Activated naive CD8-positive, alpha-beta T cell treated with anti-CD3 and anti-CD28 coated beads, Interleukin-2, amount 50 U/mL, for 24 hours (primary cell): ENCODE measurements around the gene ATF6.

ENCODE experiments used
- ATAC-seq: fragments of 150-1000 bp; cut with Tn5 transposase; one replicate; pipeline ENCODE4 v1.10.0; 2021
- DNase-seq: peaks from one replicate; pipeline ENCODE4 v3.0.0; 2021
- H3K27ac Mint-ChIP-seq: one replicate; pipeline ENCODE4 v1.8.0; 2021; ENCODE audit warnings: mild to moderate bottlenecking, mixed read lengths
- H3K27me3 Mint-ChIP-seq: one replicate; pipeline ENCODE4 v1.8.0; 2021; ENCODE audit warnings: mixed read lengths
- H3K36me3 Mint-ChIP-seq: one replicate; pipeline ENCODE4 v1.8.0; 2021; ENCODE audit warnings: low read depth, mixed read lengths
- H3K4me1 Mint-ChIP-seq: one replicate; pipeline ENCODE4 v1.8.0; 2021; ENCODE audit warnings: mixed read lengths
- H3K4me3 Mint-ChIP-seq: one replicate; pipeline ENCODE4 v1.8.0; 2021; ENCODE audit warnings: mild to moderate bottlenecking, moderate library complexity, mixed read lengths
- H3K9me3 Mint-ChIP-seq: one replicate; pipeline ENCODE4 v1.8.0; 2021; ENCODE audit warnings: mixed read lengths

ATF6 gene

DNA sequence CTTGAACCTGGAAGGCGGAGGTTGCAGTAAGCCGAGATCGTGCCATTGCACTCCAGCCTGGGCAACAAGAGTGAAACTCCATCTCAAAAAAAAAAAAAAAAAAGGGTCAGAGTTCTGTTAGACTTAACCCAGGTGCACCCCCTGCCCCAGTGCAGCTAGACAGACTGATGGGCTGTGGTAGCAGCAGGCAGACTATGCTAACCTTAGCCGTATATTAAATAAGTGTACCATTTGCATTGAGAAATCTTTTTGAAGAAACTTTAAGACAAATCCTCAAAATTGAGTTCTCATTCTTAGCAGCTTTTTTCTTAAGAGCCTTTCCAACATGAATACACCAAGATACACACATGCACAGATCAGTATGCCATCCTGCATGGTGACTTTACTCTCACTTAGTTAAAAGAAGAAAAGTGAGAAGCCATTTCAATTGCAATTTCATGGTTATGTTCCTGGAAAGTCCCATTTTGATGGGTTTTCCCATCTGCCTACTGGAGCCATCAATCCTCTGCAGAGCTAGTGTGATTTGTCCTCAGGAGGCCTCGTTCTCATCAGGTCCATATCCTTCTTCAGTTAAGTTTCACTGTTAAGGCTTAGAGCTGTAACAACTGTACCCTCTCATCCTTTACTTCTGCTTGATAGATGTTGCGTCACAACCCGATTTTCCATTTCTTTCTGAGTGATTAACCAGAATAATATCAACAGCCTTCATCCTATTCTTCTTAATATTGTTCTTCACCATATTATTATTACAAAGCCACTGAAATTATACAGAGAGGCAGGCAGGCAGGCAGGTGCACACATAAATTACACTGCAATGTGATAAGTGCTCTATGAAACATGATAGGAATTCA, 37.5 kb upstream of the ATF6 start:
- Mint-ChIP-seq H3K4me3 (peak overlapping the region; percentile 7), H3K36me3 (no peaks in the 10 kb centered on the region), H3K27ac (peak overlapping the region; percentile 45), H3K4me1 (peaks cover 62% of the 10 kb centered on the region), H3K27me3 (peaks cover 26% of the 10 kb centered on the region), H3K9me3 (no peaks in the 10 kb centered on the region)
- ATAC-seq: no peak
- no peak for DNase-seq

DNA sequence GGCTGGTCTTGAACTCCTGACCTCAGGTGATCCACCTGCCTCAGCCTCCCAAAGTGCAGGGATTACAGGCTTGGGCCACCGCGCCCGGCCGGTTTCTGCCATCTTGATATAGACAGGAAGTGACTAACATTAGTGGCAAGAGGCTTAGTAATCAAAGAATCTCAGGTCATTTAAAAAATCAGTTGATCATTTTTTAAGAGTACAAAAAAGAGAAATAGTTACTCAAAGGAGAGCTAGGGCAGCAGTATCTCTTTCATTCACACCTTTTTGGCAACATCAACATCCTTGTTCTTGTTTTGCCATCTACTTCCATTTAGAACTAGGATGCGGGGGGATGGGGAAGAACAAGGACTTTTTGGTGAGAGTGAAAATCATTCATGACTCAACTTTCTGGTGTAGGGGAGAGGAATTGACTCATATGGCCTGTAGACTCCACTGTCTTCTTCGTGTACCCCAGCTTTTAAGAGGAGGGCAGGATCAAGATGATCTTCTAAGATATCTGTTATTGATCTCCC, 36.0 kb upstream of the ATF6 start:
- Mint-ChIP-seq H3K36me3 (no peaks in the 10 kb centered on the region), H3K27ac (peak overlapping the region; percentile 86), H3K27me3 (peaks cover 14% of the 10 kb centered on the region), H3K9me3 (no peaks in the 10 kb centered on the region), H3K4me1 (peaks cover 59% of the 10 kb centered on the region), H3K4me3 (no peak overlapping the region)
- DNase-seq (peak; percentile 39), ATAC-seq (peak; percentile 67)

GRCh38 chr1:161731241-161731640, 34.9 kb upstream of the ATF6 start:
- Mint-ChIP-seq H3K4me3 (no peak overlapping the region), H3K36me3 (no peaks in the 10 kb centered on the region), H3K9me3 (no peaks in the 10 kb centered on the region), H3K4me1 (peaks cover 57% of the 10 kb centered on the region), H3K27me3 (peaks cover 9% of the 10 kb centered on the region), H3K27ac (no peak overlapping the region)
- no peak for ATAC-seq
- no peak for DNase-seq

- H3K36me3 Mint-ChIP-seq: no peaks in the 10 kb centered on the region
- no peaks in the 10 kb centered on the region for H3K9me3 Mint-ChIP-seq
- no peak for ATAC-seq
- H3K27ac Mint-ChIP-seq: no peak overlapping the region
- peaks cover 61% of the 10 kb centered on the region for H3K4me1 Mint-ChIP-seq
- no peak overlapping the region for H3K4me3 Mint-ChIP-seq
- DNase-seq: no peak
- H3K27me3 Mint-ChIP-seq: peaks cover 9% of the 10 kb centered on the region
Measured at GRCh38 chr1:161731981-161732718, 34.0 kb upstream of the ATF6 start.

- H3K27ac Mint-ChIP-seq: no peak overlapping the region
- H3K27me3 Mint-ChIP-seq: peaks cover 9% of the 10 kb centered on the region
- H3K36me3 Mint-ChIP-seq: no peaks in the 10 kb centered on the region
- DNase-seq (no peak), ATAC-seq (no peak)
- H3K4me1 Mint-ChIP-seq: peaks cover 57% of the 10 kb centered on the region
- H3K9me3 Mint-ChIP-seq: no peaks in the 10 kb centered on the region
- H3K4me3 Mint-ChIP-seq: no peak overlapping the region
Measured at GRCh38 chr1:161733526-161733925, 32.6 kb upstream of the ATF6 start.

- DNase-seq (no peak), ATAC-seq (no peak)
- H3K27me3 Mint-ChIP-seq: peaks cover 11% of the 10 kb centered on the region
- H3K36me3 Mint-ChIP-seq: no peaks in the 10 kb centered on the region
- H3K9me3 Mint-ChIP-seq: no peaks in the 10 kb centered on the region
- peak overlapping the region; percentile 76 for H3K27ac Mint-ChIP-seq
- no peak overlapping the region for H3K4me3 Mint-ChIP-seq
- H3K4me1 Mint-ChIP-seq: peaks cover 56% of the 10 kb centered on the region
Measured at GRCh38 chr1:161735837-161736236, 30.3 kb upstream of the ATF6 start.

DNA sequence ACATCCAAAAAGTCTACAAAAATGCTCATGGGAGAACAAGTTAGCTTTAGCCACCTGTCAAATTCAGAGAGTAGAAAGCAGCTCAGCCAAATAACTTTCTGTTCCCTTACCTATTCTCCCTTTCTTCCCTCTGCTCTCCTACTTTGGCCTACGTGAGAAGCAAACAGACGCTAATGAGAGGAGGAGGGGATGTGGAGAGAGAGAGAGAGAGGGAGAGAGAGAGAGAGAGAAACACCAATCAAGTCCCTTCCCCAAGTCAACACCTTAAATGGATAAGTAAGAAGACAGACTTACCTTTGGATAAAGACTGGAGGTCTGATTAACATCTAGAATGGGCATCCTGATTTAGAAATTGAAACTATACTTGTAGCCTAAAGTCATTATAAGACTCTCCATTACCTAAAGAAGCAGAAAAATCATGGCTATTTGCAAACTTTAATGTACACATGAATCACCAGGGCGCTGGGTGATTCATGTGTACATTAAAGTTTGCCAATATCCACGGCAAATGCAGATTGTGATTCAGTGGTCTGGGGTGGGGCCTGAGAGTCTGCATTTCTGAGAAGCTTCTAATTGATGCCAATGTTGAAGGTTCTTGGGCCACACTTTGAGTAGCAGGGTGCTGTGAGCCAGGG, 29.7 kb upstream of the ATF6 start:
- Mint-ChIP-seq H3K36me3 (no peaks in the 10 kb centered on the region), H3K27me3 (peaks cover 11% of the 10 kb centered on the region), H3K27ac (peak overlapping the region; percentile 76), H3K4me1 (peaks cover 53% of the 10 kb centered on the region), H3K4me3 (no peak overlapping the region), H3K9me3 (no peaks in the 10 kb centered on the region)
- peak; percentile 36 for DNase-seq
- peak; percentile 59 for ATAC-seq

- ATAC-seq (no peak), DNase-seq (no peak)
- no peak overlapping the region for H3K4me3 Mint-ChIP-seq
- peaks cover 49% of the 10 kb centered on the region for H3K4me1 Mint-ChIP-seq
- no peaks in the 10 kb centered on the region for H3K9me3 Mint-ChIP-seq
- no peaks in the 10 kb centered on the region for H3K36me3 Mint-ChIP-seq
- H3K27me3 Mint-ChIP-seq: peaks cover 5% of the 10 kb centered on the region
- H3K27ac Mint-ChIP-seq: no peak overlapping the region
Measured at GRCh38 chr1:161737625-161738024, 28.5 kb upstream of the ATF6 start.

- DNase-seq: peak; percentile 61
- Mint-ChIP-seq H3K9me3 (no peaks in the 10 kb centered on the region), H3K4me3 (no peak overlapping the region), H3K4me1 (peaks cover 53% of the 10 kb centered on the region), H3K27me3 (peaks cover 3% of the 10 kb centered on the region), H3K27ac (peak overlapping the region; percentile 44), H3K36me3 (no peaks in the 10 kb centered on the region)
- ATAC-seq: peak; percentile 77
Measured at GRCh38 chr1:161738627-161739287, 27.4 kb upstream of the ATF6 start.

GRCh38 chr1:161739865-161740566, 26.1 kb upstream of the ATF6 start:
- no peak overlapping the region for H3K4me3 Mint-ChIP-seq
- H3K4me1 Mint-ChIP-seq: peaks cover 64% of the 10 kb centered on the region
- peaks cover 6% of the 10 kb centered on the region for H3K27me3 Mint-ChIP-seq
- no peaks in the 10 kb centered on the region for H3K9me3 Mint-ChIP-seq
- no peaks in the 10 kb centered on the region for H3K36me3 Mint-ChIP-seq
- H3K27ac Mint-ChIP-seq: peak overlapping the region; percentile 41
- DNase-seq (no peak), ATAC-seq (no peak)

- DNase-seq: no peak
- H3K4me1 Mint-ChIP-seq: peaks cover 66% of the 10 kb centered on the region
- ATAC-seq: no peak
- no peak overlapping the region for H3K27ac Mint-ChIP-seq
- H3K27me3 Mint-ChIP-seq: peaks cover 10% of the 10 kb centered on the region
- no peaks in the 10 kb centered on the region for H3K36me3 Mint-ChIP-seq
- no peak overlapping the region for H3K4me3 Mint-ChIP-seq
- no peaks in the 10 kb centered on the region for H3K9me3 Mint-ChIP-seq
Measured at GRCh38 chr1:161740921-161741320, 25.2 kb upstream of the ATF6 start.

DNA sequence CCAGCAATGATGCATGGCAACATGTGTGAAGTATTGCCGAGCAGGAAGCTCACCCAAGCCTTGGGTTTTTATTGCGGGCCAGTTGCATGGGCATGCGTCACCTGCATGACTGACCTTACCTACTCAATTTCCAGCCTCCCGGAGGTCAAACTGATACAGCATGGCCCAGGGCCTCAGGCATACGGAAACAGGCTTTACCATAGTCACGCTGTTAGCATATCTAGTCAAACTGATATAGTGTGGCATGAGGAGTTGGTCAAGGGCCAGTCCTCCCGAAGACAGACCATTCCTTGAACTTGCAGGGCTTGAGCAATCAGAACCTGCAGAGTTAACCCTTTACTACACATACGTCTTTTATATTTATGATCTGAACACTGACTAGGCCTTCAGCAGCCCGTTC, 22.9 kb upstream of the ATF6 start:
- H3K4me1 Mint-ChIP-seq: peaks cover 55% of the 10 kb centered on the region
- DNase-seq: no peak
- ATAC-seq: no peak
- H3K27ac Mint-ChIP-seq: no peak overlapping the region
- H3K36me3 Mint-ChIP-seq: no peaks in the 10 kb centered on the region
- H3K27me3 Mint-ChIP-seq: peaks cover 10% of the 10 kb centered on the region
- H3K4me3 Mint-ChIP-seq: no peak overlapping the region
- no peaks in the 10 kb centered on the region for H3K9me3 Mint-ChIP-seq

DNA sequence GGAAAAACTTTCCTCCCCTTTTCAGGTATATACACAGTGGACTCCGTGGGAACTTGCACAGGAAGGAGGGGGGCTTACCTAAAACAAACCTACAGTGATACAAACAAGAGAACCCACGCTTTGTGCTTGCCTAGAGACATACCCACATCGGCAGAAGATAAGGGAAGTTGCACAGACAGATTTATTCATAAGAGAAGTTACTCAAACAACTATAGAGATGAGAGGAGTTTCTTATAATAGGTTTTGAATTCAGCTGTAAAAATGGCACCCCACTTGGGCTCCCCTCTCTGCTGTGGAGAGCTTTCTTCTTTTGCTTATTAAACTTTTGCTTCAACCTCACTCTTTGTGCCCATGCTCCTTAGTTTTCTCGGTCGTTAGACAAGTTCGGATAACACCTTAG, 18.3 kb upstream of the ATF6 start:
- peaks cover 8% of the 10 kb centered on the region for H3K27me3 Mint-ChIP-seq
- H3K4me1 Mint-ChIP-seq: peaks cover 54% of the 10 kb centered on the region
- H3K27ac Mint-ChIP-seq: no peak overlapping the region
- H3K4me3 Mint-ChIP-seq: no peak overlapping the region
- no peaks in the 10 kb centered on the region for H3K9me3 Mint-ChIP-seq
- no peak for DNase-seq
- H3K36me3 Mint-ChIP-seq: peaks cover 17% of the 10 kb centered on the region
- ATAC-seq: no peak
